Measurements from ENCODE around the gene ARAP1.

- TF ChIP-seq CTCF (IDR thresholded peaks at IDR 0.05; ENCODE audit: low read depth, low read length) (no peak), POLR2A (IDR thresholded peaks at IDR 0.05; ENCODE audit: extremely low read depth, insufficient read length) (no peak), MAX (IDR thresholded peaks at IDR 0.05; ENCODE audit: low read depth, low read length) (no peak)
Measured at GRCh38 chr11:72745511-72745910, 6.7 kb downstream of the ARAP1 start.
